K562 (cell line): ENCODE results near the gene IRF2. TPM values are rescaled to one million over a fixed set of nuclear protein-coding genes. Genes with fewer than 3 reads are reported as not detected.
A peak's percentile ranks its signal among the peaks of the same experiment; 100 is the strongest.

Experiments
- ATAC-seq: fragments of 200-7000 bp; cut with Tn5 transposase; 3 replicates; pipeline ENCODE4 v1.9.1; 2020; ENCODE audit warnings: moderate library complexity
- BruUV-seq: library from RNA; stranded (reverse); fragments of 400-500 nt; replicated peaks from 2 replicates; lab custom pipeline; 2021; lab: Mats Ljungman, UMichigan
- CTCF ChIA-PET: fragments of 300-600 bp; formaldehyde crosslinking; extraction: SDS; loops from one replicate; lab custom pipeline; 2021; ENCODE audit warnings: low intra/inter-chr PET ratio; lab: Yijun Ruan, JAX
- POLR2A ChIA-PET: fragments of 300-600, 350-650 bp; sonication (Branson Sonifier 250); formaldehyde crosslinking; extraction: SDS; loops from one replicate; lab custom pipeline; 2021; ENCODE audit warnings: antibody characterized with exemption, inconsistent platforms; lab: Yijun Ruan, JAX
- DNase-seq, 4 experiments: peaks; one replicate each; pipeline versions ENCODE4 v3.0.0 to v3.0.0-alpha.2; 2011 to 2018; ENCODE audit warnings: low spot score in 3 of 4, mixed read lengths in 3 of 4; ENCODE audit errors: extremely low read depth in 1 of 4
- FAIRE-seq: peaks from 2 replicates; lab custom pipeline; 2011; peaks lifted over from hg19 to GRCh38; lab: Jason Lieb, UNC
- H2AFZ ChIP-seq: 2 replicates; pipeline ENCODE4 v1.6.0; 2011; ENCODE audit warnings: low read depth, low read length, control low read depth, inconsistent platforms
- H3K27ac ChIP-seq: fragments of 200-600 bp; 3 replicates; pipeline ENCODE4 v1.8.0; 2011; ENCODE audit warnings: low read depth, mild to moderate bottlenecking, control low read depth, inconsistent platforms, low read length, moderate library complexity, mixed read lengths; ENCODE audit errors: extremely low read depth
- H3K27me3 ChIP-seq, 2 experiments: fragments of 300-600 bp in 1 of 2; 2 replicates in 1 of 2; 3 replicates in 1 of 2; pipeline versions ENCODE4 v1.6.0 to v1.8.0; 2011; ENCODE audit warnings: inconsistent platforms in 2 of 2, low read length in 2 of 2, mild to moderate bottlenecking in 1 of 2, mixed read lengths in 1 of 2, moderate library complexity in 1 of 2; ENCODE audit not compliant: control insufficient read depth in 2 of 2, insufficient read depth in 2 of 2
- H3K36me3 ChIP-seq: fragments of 300-600 bp; 3 replicates; pipeline ENCODE4 v1.8.0; 2011; ENCODE audit warnings: mild to moderate bottlenecking, low read length, inconsistent platforms; ENCODE audit not compliant: control insufficient read depth, insufficient read depth
- H3K4me1 ChIP-seq, 2 experiments: fragments of 200-600 bp in 1 of 2; replicated peaks in 1 of 2; 2 replicates in 1 of 2; 3 replicates in 1 of 2; pipeline versions ENCODE4 v1.5.1 to v1.8.0; 2011; ENCODE audit warnings: inconsistent platforms in 2 of 2, low read length in 2 of 2, mild to moderate bottlenecking in 1 of 2, mixed read lengths in 1 of 2, moderate library complexity in 1 of 2; ENCODE audit not compliant: control insufficient read depth in 2 of 2, insufficient read depth in 2 of 2
- H3K4me2 ChIP-seq: 2 replicates; pipeline ENCODE4 v1.6.1; 2011; ENCODE audit warnings: low read length, control low read depth, inconsistent platforms, mixed read lengths; ENCODE audit not compliant: insufficient read depth
- H3K4me3 ChIP-seq: fragments of 200-600 bp; sonication (generic), shearing (Covaris generic); 2 replicates; pipeline ENCODE4 v1.5.1; 2016; ENCODE audit warnings: control low read depth, inconsistent platforms
- H3K79me2 ChIP-seq: fragments of 200-600 bp; 3 replicates; pipeline ENCODE4 v1.8.0; 2011; ENCODE audit warnings: low read length, inconsistent platforms; ENCODE audit not compliant: control insufficient read depth, insufficient read depth
- H3K9ac ChIP-seq, 2 experiments: 2 replicates each; pipeline versions ENCODE4 v1.6.0 to v1.6.1; 2011; ENCODE audit warnings: low read depth in 2 of 2, low read length in 2 of 2, control low read depth in 1 of 2, inconsistent platforms in 1 of 2, mild to moderate bottlenecking in 1 of 2, mixed read lengths in 1 of 2; ENCODE audit not compliant: insufficient read depth in 1 of 2
- H3K9me1 ChIP-seq: one replicate; pipeline ENCODE4 v1.6.0; 2011; ENCODE audit warnings: inconsistent platforms, mild to moderate bottlenecking, low read length, moderate library complexity; ENCODE audit not compliant: control insufficient read depth, insufficient read depth
- H3K9me3 ChIP-seq: replicated peaks from 2 replicates; pipeline ENCODE4 v1.5.1; 2011; ENCODE audit warnings: low read depth, low read length, inconsistent platforms; ENCODE audit not compliant: control insufficient read depth, insufficient read depth
- H4K20me1 ChIP-seq: replicated peaks from 2 replicates; pipeline ENCODE4 v1.6.1; 2011; ENCODE audit warnings: low read length, inconsistent platforms, mixed read lengths; ENCODE audit not compliant: control insufficient read depth, insufficient read depth
- CBFA2T3 ChIP-seq: fragments of 450-650 bp; IDR thresholded peaks from 2 replicates; pipeline ENCODE4 v1.6.1; 2017
- CBX5 ChIP-seq: IDR thresholded peaks from 2 replicates; pipeline ENCODE4 v1.6.1; 2014; ENCODE audit warnings: low read depth, borderline replicate concordance
- MED1 ChIP-seq: sonication (generic); formaldehyde crosslinking; IDR thresholded peaks from 2 replicates; pipeline ENCODE4 v1.8.1; 2023; ENCODE audit warnings: missing genetic modification reagents, borderline replicate concordance
- MLX ChIP-seq, 2 experiments: fragments of 450-650 bp in 1 of 2; sonication (generic) in 1 of 2; formaldehyde crosslinking; conservative IDR thresholded peaks; 2 replicates each; pipeline versions ENCODE4 v1.4.0 to v1.8.1; 2020 to 2022; ENCODE audit warnings: mild to moderate bottlenecking in 1 of 2, missing genetic modification reagents in 1 of 2
- NFIC ChIP-seq: fragments of 450-650 bp; IDR thresholded peaks from 2 replicates; pipeline ENCODE4 v1.6.1; 2017; ENCODE audit warnings: mild to moderate bottlenecking, inconsistent platforms
- ZNF324 ChIP-seq: fragments of 250-450 bp; sonication (Bioruptor Pico); IDR thresholded peaks from 2 replicates; pipeline ENCODE4 v1.4.0; 2020; ENCODE audit warnings: mild to moderate bottlenecking
- WGBS: fragments of 100-300 bp; shearing (Covaris generic); methylation state at CpG from one replicate; pipeline ENCODE4 v1.1.6; 2016; ENCODE audit warnings: low coverage, mixed read lengths; ENCODE audit not compliant: insufficient coverage; ENCODE audit errors: missing lambda C conversion rate; 5-methylcytosine and 5-hydroxymethylcytosine counted together
- in situ Hi-C: fragments of 300-500 bp; cut with MboI; formaldehyde crosslinking; loops from 4 replicates; pipeline ENCODE4 v1.15.0; 2018; ENCODE audit warnings: inconsistent platforms, mixed read lengths
- intact Hi-C: fragments of 100-400 bp; cut with micrococcal nuclease; formaldehyde crosslinking; loops from 2 replicates; pipeline ENCODE4 v1.14.2; 2022
- polyA plus RNA-seq, 8 experiments: library from polyadenylated mRNA; depleted of rRNA in 4 of 8; stranded (reverse) in 5 of 8; unstranded in 3 of 8; fragments of >200 nt; fragmentation: Nextera tagmentation in 2 of 8; fragmentation: Illumina TruSeq in 1 of 8; extraction: Ambion mirVana in 2 of 8; extraction: Trizol in 1 of 8; gene quantifications; 2 replicates each; pipeline versions ENCODE4 v1.2.1 to v1.2.3, GENCODE V29; 2011 to 2014; ENCODE audit warnings: inconsistent platforms in 1 of 8, missing spikeins in 1 of 8
- total RNA-seq, 7 experiments: library from RNA; depleted of rRNA in 6 of 7; stranded (reverse); fragments of >200 nt in 6 of 7; fragmentation: Illumina TruSeq in 2 of 7; extraction: Trizol in 2 of 7; gene quantifications; 2 replicates each; pipeline versions ENCODE4 v1.2.1 to v1.2.3, GENCODE V29; 2011 to 2021; ENCODE audit warnings: low replicate concordance in 1 of 7
- TF ChIP-seq, protein P1 (sequence below): sonication (generic); formaldehyde crosslinking; IDR thresholded peaks from 2 replicates; pipeline ENCODE4 v1.5.0; 2020; ENCODE audit warnings: missing genetic modification reagents
- TF ChIP-seq, protein P2 (sequence below), 2 experiments: IDR thresholded peaks; 2 replicates each; pipeline ENCODE4 v1.6.1; 2012; ENCODE audit warnings: improper control_type of control experiment in 2 of 2, low read depth in 2 of 2, low read length in 2 of 2, borderline replicate concordance in 1 of 2
- TF ChIP-seq, protein P3 (sequence below): fragments of 450-650 bp; formaldehyde crosslinking; IDR thresholded peaks from 2 replicates; pipeline ENCODE4 v1.4.0; 2020; ENCODE audit warnings: mild to moderate bottlenecking

IRF2 gene
- total and polyA plus RNA-seq, 9 of the 15 experiments (the other 6 are each of a cell fraction or from before 2014, with no cell fraction given): 7.1 to 17.1 (median 11.3) TPM

DNA sequence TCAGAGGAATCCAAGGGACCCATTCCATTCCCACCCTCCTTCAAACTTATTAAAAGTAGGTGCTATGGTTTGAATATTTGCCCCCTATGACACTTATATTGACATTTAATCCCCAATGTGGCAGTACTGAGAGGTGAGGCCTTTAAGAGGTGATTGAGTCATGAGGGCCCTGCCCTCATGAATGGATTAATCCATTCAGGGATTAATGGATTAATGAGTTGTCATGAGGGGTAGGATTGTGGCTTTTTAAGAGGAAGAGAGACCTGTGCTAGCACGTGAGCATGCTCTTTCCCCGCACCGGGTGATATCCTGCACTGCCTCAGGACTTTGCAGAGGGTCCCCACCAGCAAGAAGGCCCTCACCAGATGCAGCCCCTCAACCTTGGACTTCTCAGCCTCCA, 50.1 kb downstream of the IRF2 start:
- H3K79me2 ChIP-seq: peaks cover 6% of the 10 kb centered on the region; the same call in 1 of the 3 replicates
- no peak overlapping the region for H3K9ac ChIP-seq

DNA sequence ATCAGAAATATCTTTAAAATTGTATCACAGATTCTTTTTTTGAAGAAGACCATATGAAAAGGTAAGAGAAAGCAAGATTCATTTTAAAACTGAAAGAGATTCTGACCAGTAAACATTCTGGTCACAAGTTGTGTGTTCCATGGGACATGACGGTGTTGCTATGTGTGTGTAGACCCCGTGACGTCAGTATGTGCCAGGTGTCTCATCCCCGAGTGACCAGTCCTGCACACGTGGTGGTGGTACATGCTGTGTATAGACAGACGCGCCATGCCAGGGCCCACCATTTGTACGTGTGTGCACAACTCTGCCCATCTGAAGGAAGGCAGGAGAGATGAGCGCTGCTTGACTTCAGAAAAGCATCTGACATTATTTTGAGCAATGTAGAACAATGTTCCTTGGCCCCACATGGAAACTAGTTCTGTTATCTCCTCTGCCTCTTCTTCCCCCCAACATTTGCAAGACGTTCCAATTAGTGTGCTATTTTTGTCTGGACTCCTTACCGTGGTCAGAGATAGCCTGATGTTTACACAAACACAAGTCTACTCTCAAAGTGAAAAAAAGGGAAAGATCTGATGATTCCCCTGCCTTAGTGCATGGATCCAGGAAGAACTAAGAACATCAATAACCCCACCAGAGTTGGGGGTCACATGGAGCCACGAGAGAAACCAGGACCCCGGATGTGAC, 51.2 kb downstream of the IRF2 start:
- BruUV-seq: no TSS peak
- DNase-seq: peak in 1 of 4 experiments; percentile 18
- H2AFZ ChIP-seq: no peak overlapping the region
- H3K36me3 ChIP-seq: peaks cover 29% of the 10 kb centered on the region
- H3K4me2 ChIP-seq: peak overlapping the region; percentile 27; the same call in 1 of the 2 replicates
- CTCF ChIA-PET: no interaction called here
- peak; percentile 37 for FAIRE-seq
- in situ Hi-C loops: no loop called here
- WGBS: 69% methylated on average over 13 of the region's 13 CpGs
- ATAC-seq: no peak
- H3K4me3 ChIP-seq: no peak overlapping the region
- POLR2A ChIA-PET: no interaction called here
- H3K9me1 ChIP-seq: no peaks in the 10 kb centered on the region
- 0 out of 2 replicates have a peak, but pooled peaks cover 2% of the 10 kb centered on the region for H4K20me1 ChIP-seq
- no peak overlapping the region for H3K9ac ChIP-seq
- peak overlapping the region; percentile 16; the same call in 1 of the 3 replicates for H3K27ac ChIP-seq
- H3K27me3 ChIP-seq: no peaks in the 10 kb centered on the region
- peaks cover 7% of the 10 kb centered on the region for H3K9me3 ChIP-seq
- H3K79me2 ChIP-seq: peaks cover 6% of the 10 kb centered on the region; the same call in 1 of the 3 replicates
- peaks cover 7 to 14% of the 10 kb centered on the region in 2 experiments for H3K4me1 ChIP-seq
- intact Hi-C loops: no loop called here
- TF ChIP-seq, protein P1, sequence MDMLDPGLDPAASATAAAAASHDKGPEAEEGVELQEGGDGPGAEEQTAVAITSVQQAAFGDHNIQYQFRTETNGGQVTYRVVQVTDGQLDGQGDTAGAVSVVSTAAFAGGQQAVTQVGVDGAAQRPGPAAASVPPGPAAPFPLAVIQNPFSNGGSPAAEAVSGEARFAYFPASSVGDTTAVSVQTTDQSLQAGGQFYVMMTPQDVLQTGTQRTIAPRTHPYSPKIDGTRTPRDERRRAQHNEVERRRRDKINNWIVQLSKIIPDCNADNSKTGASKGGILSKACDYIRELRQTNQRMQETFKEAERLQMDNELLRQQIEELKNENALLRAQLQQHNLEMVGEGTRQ (CRISPR knock-in tag): no peak
- no peak for TF ChIP-seq MLX (CRISPR knock-in tag; conservative IDR thresholded peaks at IDR 0.05)
- TF ChIP-seq, protein P2, sequence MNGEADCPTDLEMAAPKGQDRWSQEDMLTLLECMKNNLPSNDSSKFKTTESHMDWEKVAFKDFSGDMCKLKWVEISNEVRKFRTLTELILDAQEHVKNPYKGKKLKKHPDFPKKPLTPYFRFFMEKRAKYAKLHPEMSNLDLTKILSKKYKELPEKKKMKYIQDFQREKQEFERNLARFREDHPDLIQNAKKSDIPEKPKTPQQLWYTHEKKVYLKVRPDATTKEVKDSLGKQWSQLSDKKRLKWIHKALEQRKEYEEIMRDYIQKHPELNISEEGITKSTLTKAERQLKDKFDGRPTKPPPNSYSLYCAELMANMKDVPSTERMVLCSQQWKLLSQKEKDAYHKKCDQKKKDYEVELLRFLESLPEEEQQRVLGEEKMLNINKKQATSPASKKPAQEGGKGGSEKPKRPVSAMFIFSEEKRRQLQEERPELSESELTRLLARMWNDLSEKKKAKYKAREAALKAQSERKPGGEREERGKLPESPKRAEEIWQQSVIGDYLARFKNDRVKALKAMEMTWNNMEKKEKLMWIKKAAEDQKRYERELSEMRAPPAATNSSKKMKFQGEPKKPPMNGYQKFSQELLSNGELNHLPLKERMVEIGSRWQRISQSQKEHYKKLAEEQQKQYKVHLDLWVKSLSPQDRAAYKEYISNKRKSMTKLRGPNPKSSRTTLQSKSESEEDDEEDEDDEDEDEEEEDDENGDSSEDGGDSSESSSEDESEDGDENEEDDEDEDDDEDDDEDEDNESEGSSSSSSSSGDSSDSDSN (IDR thresholded peaks at IDR 0.05; ENCODE audit: borderline replicate concordance in 1 of 2, low read depth in 2 of 2, low read length in 2 of 2): no peak
- no peak for TF ChIP-seq MED1 (CRISPR knock-in tag)
- TF ChIP-seq NFIC: no peak
- TF ChIP-seq, protein P3, sequence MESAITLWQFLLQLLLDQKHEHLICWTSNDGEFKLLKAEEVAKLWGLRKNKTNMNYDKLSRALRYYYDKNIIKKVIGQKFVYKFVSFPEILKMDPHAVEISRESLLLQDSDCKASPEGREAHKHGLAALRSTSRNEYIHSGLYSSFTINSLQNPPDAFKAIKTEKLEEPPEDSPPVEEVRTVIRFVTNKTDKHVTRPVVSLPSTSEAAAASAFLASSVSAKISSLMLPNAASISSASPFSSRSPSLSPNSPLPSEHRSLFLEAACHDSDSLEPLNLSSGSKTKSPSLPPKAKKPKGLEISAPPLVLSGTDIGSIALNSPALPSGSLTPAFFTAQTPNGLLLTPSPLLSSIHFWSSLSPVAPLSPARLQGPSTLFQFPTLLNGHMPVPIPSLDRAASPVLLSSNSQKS: no peak
- TF ChIP-seq ZNF324: no peak
- TF ChIP-seq CBFA2T3: 0 out of 2 replicates have a peak, but pooled peaks have one; percentile 24

More for the DNA sequence above, 50.1 kb downstream of the IRF2 start:
- POLR2A ChIA-PET: no interaction called here
- Histone ChIP-seq H2AFZ (no peak overlapping the region), H3K27ac (no peak overlapping the region), H3K4me2 (no peak overlapping the region), H3K27me3 (no peaks in the 10 kb centered on the region), H3K9me3 (peaks cover 7% of the 10 kb centered on the region), H3K36me3 (peaks cover 20% of the 10 kb centered on the region; the same call in 2 of the 3 replicates), H3K4me1 (peaks cover 7 to 10% of the 10 kb centered on the region in 2 experiments), H4K20me1 (no peaks in the 10 kb centered on the region), H3K4me3 (no peak overlapping the region), H3K9me1 (no peaks in the 10 kb centered on the region)
- no peak for ATAC-seq
- no peak for FAIRE-seq
- in situ Hi-C loops: no loop called here
- intact Hi-C loops: no loop called here
- CTCF ChIA-PET: no interaction called here
- no peak for TF ChIP-seq CBX5
- WGBS: 100% methylated on average over 2 of the region's 3 CpGs
- no TSS peak for BruUV-seq
- DNase-seq: no peak
